ENCODE measurements around the gene REG1B.

- TF ChIP-seq POLR2A (IDR thresholded peaks at IDR 0.05) (no peak), EP300 (IDR thresholded peaks at IDR 0.05) (no peak), CTCF (IDR thresholded peaks at IDR 0.05) (no peak)
These were observed 17.5 kb upstream of the REG1B start for GRCh38 chr2:79105259-79105658.

Measured in ovary (tissue), 3 donors.